ENCODE results near the gene ITFG1.
"Not testable (repeated sequence)": the region's sequence is repeated elsewhere in the genome, so short reads cannot be mapped to it uniquely, and the experiment has no call there.

The ITFG1 gene

GRCh38 chr16:47473004-47473403 lies 12.1 kb upstream of the ITFG1 start:
- DNase-seq: not testable (repeated sequence)

- no peak for DNase-seq
Measured at GRCh38 chr16:47470810-47471209, 9.9 kb upstream of the ITFG1 start.

- no peak for DNase-seq
Measured at GRCh38 chr16:47470211-47470610, 9.3 kb upstream of the ITFG1 start.

GRCh38 chr16:47469227-47469626 lies 8.4 kb upstream of the ITFG1 start:
- DNase-seq: no peak

GRCh38 chr16:47468070-47468689 lies 7.3 kb upstream of the ITFG1 start:
- not testable (repeated sequence) for DNase-seq

GRCh38 chr16:47467501-47467900 lies 6.6 kb upstream of the ITFG1 start:
- no peak for DNase-seq

- no peak for DNase-seq
Measured at GRCh38 chr16:47465919-47466630, 5.2 kb upstream of the ITFG1 start.

- DNase-seq: no peak
Measured at GRCh38 chr16:47463771-47464624, 3.1 kb upstream of the ITFG1 start.

GRCh38 chr16:47461598-47462266 lies 869 bp upstream of the ITFG1 start:
- DNase-seq: peak in 1 of 3 experiments; percentile 71

- peak in 1 of 3 experiments; percentile 35 for DNase-seq
Measured at GRCh38 chr16:47460359-47460710, 528 bp downstream of the ITFG1 start.

- no peak for DNase-seq
Measured at GRCh38 chr16:47459603-47460002, 1.3 kb downstream of the ITFG1 start.

- DNase-seq: no peak
Measured at GRCh38 chr16:47458331-47458730, 2.5 kb downstream of the ITFG1 start.

GRCh38 chr16:47449788-47450187 lies 11.1 kb downstream of the ITFG1 start:
- DNase-seq: no peak

GRCh38 chr16:47448830-47449575 lies 11.9 kb downstream of the ITFG1 start:
- DNase-seq: no peak

GRCh38 chr16:47446431-47446830 lies 14.4 kb downstream of the ITFG1 start:
- no peak for DNase-seq

- not testable (repeated sequence) for DNase-seq
Measured at GRCh38 chr16:47442884-47443283, 18.0 kb downstream of the ITFG1 start.

- not testable (repeated sequence) for DNase-seq
Measured at GRCh38 chr16:47440066-47440465, 20.8 kb downstream of the ITFG1 start.

- not testable (repeated sequence) for DNase-seq
Measured at GRCh38 chr16:47434274-47434673, 26.6 kb downstream of the ITFG1 start.

- DNase-seq: peak in 1 of 3 experiments; percentile 25
Measured at GRCh38 chr16:47431960-47432359, 28.9 kb downstream of the ITFG1 start.

GRCh38 chr16:47426806-47427205 lies 34.1 kb downstream of the ITFG1 start:
- DNase-seq: no peak

- no peak for DNase-seq
Measured at GRCh38 chr16:47424846-47425245, 36.0 kb downstream of the ITFG1 start.

- DNase-seq: no peak
Measured at GRCh38 chr16:47416869-47417268, 44.0 kb downstream of the ITFG1 start.
